Endothelial cell of umbilical vein (primary cell): ENCODE measurements around the gene KRT222.

Experiments
- CTCF ChIP-seq, 2 donors: IDR thresholded peaks; 1 replicate in 1 of 2; 2 replicates in 1 of 2; pipeline ENCODE4 v1.5.1; 2011; ENCODE audit warnings: low read length in 2 of 2, mild to moderate bottlenecking in 2 of 2, moderate library complexity in 2 of 2, control low read depth in 1 of 2, inconsistent platforms in 1 of 2, low read depth in 1 of 2; ENCODE audit not compliant: insufficient read depth in 1 of 2; ENCODE audit errors: extremely low read depth in 1 of 2
- EZH2 ChIP-seq: IDR thresholded peaks from 2 replicates; pipeline ENCODE4 v1.6.1; 2012; ENCODE audit warnings: borderline replicate concordance, low read depth, mild to moderate bottlenecking, moderate library complexity, low read length, inconsistent platforms; ENCODE audit not compliant: severe bottlenecking
- GATA2 ChIP-seq: IDR thresholded peaks from 2 replicates; pipeline ENCODE4 v1.7.0; 2011; ENCODE audit warnings: low read depth, mild to moderate bottlenecking, moderate library complexity, mixed read lengths, low read length; ENCODE audit not compliant: insufficient read length, insufficient read depth
- POLR2A ChIP-seq: IDR thresholded peaks from 2 replicates; pipeline ENCODE4 v1.6.1; 2012; ENCODE audit warnings: low read depth, mild to moderate bottlenecking, control low read depth, low read length
- POLR2AphosphoS5 ChIP-seq: IDR thresholded peaks from 2 replicates; pipeline ENCODE4 v1.6.1; 2012; ENCODE audit warnings: low read depth, mild to moderate bottlenecking, control low read depth, low read length, moderate library complexity; ENCODE audit not compliant: insufficient read depth

GRCh38 chr17:40632216-40632615, 32.8 kb downstream of the KRT222 start:
- TF ChIP-seq GATA2 (no peak), POLR2A (no peak), EZH2 (no peak), CTCF (IDR thresholded peaks at IDR 0.05; ENCODE audit: extremely low read depth in 1 of 2, insufficient read depth in 1 of 2, low read depth in 1 of 2, low read length in 2 of 2) (no peak), POLR2AphosphoS5 (no peak)
